ENCODE measurements around the gene CCDC92.
A peak's percentile ranks its signal among the peaks of the same experiment; 100 is the strongest.

CCDC92 gene

GRCh38 chr12:123972457-123973401 lies at the start of gene CCDC92, which contains the start of gene ZNF664:
Gene CCDC92, minus strand, starts transcription at chr12:123972831. Its CDS starts 28,526 bp downstream, at chr12:123944305.
Gene ZNF664, plus strand, starts transcription at chr12:123973215. Its CDS starts 38,930 bp downstream, at chr12:124012145.
- Mint-ChIP-seq H3K36me3 (peaks cover 19% of the 10 kb centered on the region), H3K4me1 (peaks cover 27% of the 10 kb centered on the region), H3K27ac (peak within 1 kb of the TSS; percentile 76), H3K4me3 (peak within 1 kb of the TSS; percentile 91), H3K9me3 (no peaks in the 10 kb centered on the region), H3K27me3 (no peaks in the 10 kb centered on the region)
- peak; percentile 92 for ATAC-seq

GRCh38 chr12:124022161-124022560 lies 49.5 kb upstream of the CCDC92 start:
- H3K36me3 Mint-ChIP-seq, result no peaks in the 10 kb centered on the region
- H3K4me1 Mint-ChIP-seq, result no peaks in the 10 kb centered on the region
- H3K27ac Mint-ChIP-seq, result no peak overlapping the region
- no peak overlapping the region for H3K4me3 Mint-ChIP-seq
- peaks cover 2% of the 10 kb centered on the region for H3K27me3 Mint-ChIP-seq
- no peak for ATAC-seq
- H3K9me3 Mint-ChIP-seq, result no peaks in the 10 kb centered on the region

GRCh38 chr12:124021007-124021406 lies 48.4 kb upstream of the CCDC92 start:
- no peaks in the 10 kb centered on the region for H3K4me1 Mint-ChIP-seq
- no peak overlapping the region for H3K4me3 Mint-ChIP-seq
- no peaks in the 10 kb centered on the region for H3K9me3 Mint-ChIP-seq
- no peak for ATAC-seq
- H3K27ac Mint-ChIP-seq, result no peak overlapping the region
- no peaks in the 10 kb centered on the region for H3K27me3 Mint-ChIP-seq
- no peaks in the 10 kb centered on the region for H3K36me3 Mint-ChIP-seq

GRCh38 chr12:124020514-124020949 lies 47.9 kb upstream of the CCDC92 start:
- Mint-ChIP-seq H3K27ac (no peak overlapping the region), H3K4me1 (no peaks in the 10 kb centered on the region), H3K36me3 (peaks cover under 1% of the 10 kb centered on the region), H3K27me3 (no peaks in the 10 kb centered on the region), H3K9me3 (no peaks in the 10 kb centered on the region), H3K4me3 (no peak overlapping the region)
- ATAC-seq, result no peak

GRCh38 chr12:124019115-124019514 lies 46.5 kb upstream of the CCDC92 start:
- Mint-ChIP-seq H3K27me3 (no peaks in the 10 kb centered on the region), H3K4me3 (no peak overlapping the region), H3K9me3 (no peaks in the 10 kb centered on the region), H3K36me3 (peaks cover 11% of the 10 kb centered on the region), H3K27ac (no peak overlapping the region), H3K4me1 (no peaks in the 10 kb centered on the region)
- ATAC-seq, result no peak

- Mint-ChIP-seq H3K27me3 (no peaks in the 10 kb centered on the region), H3K36me3 (peaks cover 17% of the 10 kb centered on the region), H3K4me3 (no peak overlapping the region), H3K9me3 (no peaks in the 10 kb centered on the region), H3K27ac (no peak overlapping the region), H3K4me1 (no peaks in the 10 kb centered on the region)
- no peak for ATAC-seq
Observed at GRCh38 chr12:124018539-124018938, 45.9 kb upstream of the CCDC92 start.

- H3K36me3 Mint-ChIP-seq, result peaks cover 32% of the 10 kb centered on the region
- no peaks in the 10 kb centered on the region for H3K9me3 Mint-ChIP-seq
- ATAC-seq, result no peak
- H3K27me3 Mint-ChIP-seq, result no peaks in the 10 kb centered on the region
- H3K4me3 Mint-ChIP-seq, result no peak overlapping the region
- no peaks in the 10 kb centered on the region for H3K4me1 Mint-ChIP-seq
- H3K27ac Mint-ChIP-seq, result no peak overlapping the region
Observed at GRCh38 chr12:124017064-124017463, 44.4 kb upstream of the CCDC92 start.

GRCh38 chr12:124015494-124016461 lies 43.1 kb upstream of the CCDC92 start:
- H3K4me3 Mint-ChIP-seq, result no peak overlapping the region
- ATAC-seq, result no peak
- peaks cover 42% of the 10 kb centered on the region for H3K36me3 Mint-ChIP-seq
- no peak overlapping the region for H3K27ac Mint-ChIP-seq
- H3K27me3 Mint-ChIP-seq, result no peaks in the 10 kb centered on the region
- H3K9me3 Mint-ChIP-seq, result no peaks in the 10 kb centered on the region
- H3K4me1 Mint-ChIP-seq, result no peaks in the 10 kb centered on the region

- Mint-ChIP-seq H3K9me3 (no peaks in the 10 kb centered on the region), H3K4me3 (no peak overlapping the region), H3K36me3 (peaks cover 49% of the 10 kb centered on the region), H3K4me1 (peaks cover 7% of the 10 kb centered on the region), H3K27ac (no peak overlapping the region), H3K27me3 (no peaks in the 10 kb centered on the region)
- ATAC-seq, result no peak
Observed at GRCh38 chr12:124013073-124013472, 40.4 kb upstream of the CCDC92 start.

- Mint-ChIP-seq H3K4me3 (no peak overlapping the region), H3K4me1 (peaks cover 19% of the 10 kb centered on the region), H3K9me3 (no peaks in the 10 kb centered on the region), H3K27me3 (no peaks in the 10 kb centered on the region), H3K36me3 (peaks cover 56% of the 10 kb centered on the region), H3K27ac (no peak overlapping the region)
- ATAC-seq, result no peak
Observed at GRCh38 chr12:124011435-124012115, 38.9 kb upstream of the CCDC92 start.

GRCh38 chr12:124010687-124011086 lies 38.1 kb upstream of the CCDC92 start:
- peaks cover 28% of the 10 kb centered on the region for H3K4me1 Mint-ChIP-seq
- H3K36me3 Mint-ChIP-seq, result peaks cover 56% of the 10 kb centered on the region
- H3K27me3 Mint-ChIP-seq, result no peaks in the 10 kb centered on the region
- no peak overlapping the region for H3K4me3 Mint-ChIP-seq
- no peak for ATAC-seq
- no peak overlapping the region for H3K27ac Mint-ChIP-seq
- H3K9me3 Mint-ChIP-seq, result no peaks in the 10 kb centered on the region

- Mint-ChIP-seq H3K4me3 (no peak overlapping the region), H3K9me3 (no peaks in the 10 kb centered on the region), H3K4me1 (peaks cover 32% of the 10 kb centered on the region), H3K36me3 (peaks cover 51% of the 10 kb centered on the region), H3K27me3 (no peaks in the 10 kb centered on the region), H3K27ac (no peak overlapping the region)
- no peak for ATAC-seq
Observed at GRCh38 chr12:124009781-124010180, 37.1 kb upstream of the CCDC92 start.

- Mint-ChIP-seq H3K4me3 (no peak overlapping the region), H3K4me1 (peaks cover 32% of the 10 kb centered on the region), H3K9me3 (no peaks in the 10 kb centered on the region), H3K27me3 (no peaks in the 10 kb centered on the region), H3K36me3 (peaks cover 39% of the 10 kb centered on the region), H3K27ac (no peak overlapping the region)
- no peak for ATAC-seq
Observed at GRCh38 chr12:124008595-124008994, 36.0 kb upstream of the CCDC92 start.

- H3K27ac Mint-ChIP-seq, result no peak overlapping the region
- H3K27me3 Mint-ChIP-seq, result no peaks in the 10 kb centered on the region
- no peak overlapping the region for H3K4me3 Mint-ChIP-seq
- H3K9me3 Mint-ChIP-seq, result no peaks in the 10 kb centered on the region
- ATAC-seq, result no peak
- H3K4me1 Mint-ChIP-seq, result peaks cover 32% of the 10 kb centered on the region
- peaks cover 33% of the 10 kb centered on the region for H3K36me3 Mint-ChIP-seq
Observed at GRCh38 chr12:124007826-124008570, 35.4 kb upstream of the CCDC92 start.

Data from stimulated activated memory B cell treated with anti-CD40 and anti-IgM and Interleukin-4, amounts not matched to agents 10 μg/mL and 1 μg/mL and 100 μg/mL, for 72 hours (primary cell).